ENCODE measurements around the gene WDR43.

Gene WDR43

DNA sequence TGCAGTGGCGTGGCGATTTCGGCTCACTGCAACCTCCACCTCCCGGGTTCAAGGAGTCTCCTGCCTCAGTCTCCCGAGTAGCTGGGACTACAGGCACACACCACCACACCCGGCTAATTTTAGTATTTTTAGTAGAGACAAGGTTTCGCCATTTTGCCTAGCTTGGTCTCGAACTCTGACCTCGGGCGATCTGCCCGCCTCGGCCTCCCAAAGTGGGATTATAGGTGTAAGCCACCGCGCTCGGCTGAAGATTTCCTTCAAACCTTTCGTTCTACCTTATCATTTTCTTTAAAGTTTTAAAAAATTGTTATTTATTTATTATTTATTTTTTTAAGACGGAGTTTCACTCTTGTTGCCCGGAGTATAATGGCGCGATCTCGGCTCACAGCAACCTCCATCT is 979 bp upstream of the WDR43 start:
- no peak overlapping the region for H3K4me3 ChIP-seq
- TF ChIP-seq POLR2AphosphoS5 (IDR thresholded peaks at IDR 0.05; ENCODE audit: borderline replicate concordance, low read depth, low read length) = no peak
- TF ChIP-seq FOXP2 (optimal IDR thresholded peaks at IDR 0.05; ENCODE audit: control extremely low read depth, extremely low read length, insufficient read depth) = no peak
- no peak for TF ChIP-seq EZH2 (IDR thresholded peaks at IDR 0.05)

GRCh38 chr2:28895189-28895893 is 874 bp downstream of the WDR43 start:
- DNase-seq (ENCODE audit: low read depth, low spot score) = no peak
- Histone ChIP-seq H3K9me3 (ENCODE audit: low read depth, low read length) (no peaks in the 10 kb centered on the region), H3K36me3 (ENCODE audit: insufficient read depth, low read length) (peaks cover 31% of the 10 kb centered on the region), H3K9ac (ENCODE audit: insufficient read length) (peak overlapping the region; percentile 99), H3K4me3 (peak overlapping the region; percentile 99), H3K27ac (peak overlapping the region; percentile 82)
- TF ChIP-seq POLR2AphosphoS5 (IDR thresholded peaks at IDR 0.05; ENCODE audit: borderline replicate concordance, low read depth, low read length) = no peak; the same call in 1 of the 2 replicates
- no peak for TF ChIP-seq FOXP2 (optimal IDR thresholded peaks at IDR 0.05; ENCODE audit: control extremely low read depth, extremely low read length, insufficient read depth)
- TF ChIP-seq EZH2 (IDR thresholded peaks at IDR 0.05) = no peak

More for the DNA sequence above, 979 bp upstream of the WDR43 start:
- DNase-seq (ENCODE audit: low read depth, low spot score) = no peak
- Histone ChIP-seq H3K9ac (ENCODE audit: insufficient read length) (no peak overlapping the region), H3K27ac (no peak overlapping the region), H3K9me3 (ENCODE audit: low read depth, low read length) (no peaks in the 10 kb centered on the region), H3K36me3 (ENCODE audit: insufficient read depth, low read length) (peaks cover 25% of the 10 kb centered on the region)

DNA sequence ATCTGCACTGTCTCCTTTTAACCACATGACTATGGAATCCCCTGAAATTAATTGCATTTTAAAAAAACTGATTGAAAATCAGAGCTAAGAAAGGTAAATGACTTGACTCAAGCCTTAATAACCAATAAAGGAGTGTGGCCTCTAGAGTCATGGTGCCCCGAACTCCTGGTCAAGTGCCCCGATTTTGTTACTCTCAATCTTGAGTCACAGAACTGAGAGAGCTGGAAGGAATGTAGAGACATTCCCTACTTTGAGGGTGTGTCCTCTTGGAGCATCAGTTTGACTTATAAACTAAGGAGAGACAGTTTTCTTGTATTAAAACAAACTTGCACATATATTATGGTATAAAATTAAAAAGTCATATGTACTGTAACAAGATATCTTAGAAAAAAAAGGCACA is 2.4 kb downstream of the WDR43 start:
- H3K9me3 ChIP-seq (ENCODE audit: low read depth, low read length) = no peaks in the 10 kb centered on the region
- no peak for DNase-seq (ENCODE audit: low read depth, low spot score)
- H3K9ac ChIP-seq (ENCODE audit: insufficient read length) = peak overlapping the region; percentile 99
- peak overlapping the region; percentile 99 for H3K4me3 ChIP-seq
- no peak overlapping the region for H3K27ac ChIP-seq
- TF ChIP-seq POLR2AphosphoS5 (IDR thresholded peaks at IDR 0.05; ENCODE audit: borderline replicate concordance, low read depth, low read length) (no peak), FOXP2 (optimal IDR thresholded peaks at IDR 0.05; ENCODE audit: control extremely low read depth, extremely low read length, insufficient read depth) (no peak), EZH2 (IDR thresholded peaks at IDR 0.05) (no peak)
- H3K36me3 ChIP-seq (ENCODE audit: insufficient read depth, low read length) = peaks cover 43% of the 10 kb centered on the region

DNA sequence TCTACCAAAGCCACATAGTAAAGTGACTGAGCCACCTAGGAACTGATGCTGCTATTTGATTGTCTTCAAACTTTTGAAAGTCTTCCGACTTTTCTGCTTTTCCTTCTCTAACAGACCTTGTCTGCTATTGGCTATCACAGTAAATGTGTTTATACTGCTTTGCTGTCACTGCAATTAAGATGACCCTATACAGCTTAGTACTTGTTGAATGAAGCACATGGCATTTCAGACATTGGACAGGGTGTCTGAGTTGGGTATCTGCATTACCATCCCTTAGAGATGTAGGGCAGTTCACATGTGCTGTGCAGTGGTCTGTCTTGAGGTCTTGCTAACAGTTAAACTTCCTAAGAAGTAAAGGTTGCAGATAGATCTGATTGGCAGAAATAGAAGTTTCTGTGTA is 3.6 kb downstream of the WDR43 start:
- no peak for TF ChIP-seq FOXP2 (optimal IDR thresholded peaks at IDR 0.05; ENCODE audit: control extremely low read depth, extremely low read length, insufficient read depth)
- no peak for TF ChIP-seq POLR2AphosphoS5 (IDR thresholded peaks at IDR 0.05; ENCODE audit: borderline replicate concordance, low read depth, low read length)
- no peak for TF ChIP-seq EZH2 (IDR thresholded peaks at IDR 0.05)
- Histone ChIP-seq H3K9ac (ENCODE audit: insufficient read length) (no peak overlapping the region), H3K27ac (peak overlapping the region; percentile 4; the same call in 1 of the 2 replicates), H3K4me3 (peak overlapping the region; percentile 7), H3K9me3 (ENCODE audit: low read depth, low read length) (no peaks in the 10 kb centered on the region), H3K36me3 (ENCODE audit: insufficient read depth, low read length) (peaks cover 55% of the 10 kb centered on the region)
- DNase-seq (ENCODE audit: low read depth, low spot score) = no peak

DNA sequence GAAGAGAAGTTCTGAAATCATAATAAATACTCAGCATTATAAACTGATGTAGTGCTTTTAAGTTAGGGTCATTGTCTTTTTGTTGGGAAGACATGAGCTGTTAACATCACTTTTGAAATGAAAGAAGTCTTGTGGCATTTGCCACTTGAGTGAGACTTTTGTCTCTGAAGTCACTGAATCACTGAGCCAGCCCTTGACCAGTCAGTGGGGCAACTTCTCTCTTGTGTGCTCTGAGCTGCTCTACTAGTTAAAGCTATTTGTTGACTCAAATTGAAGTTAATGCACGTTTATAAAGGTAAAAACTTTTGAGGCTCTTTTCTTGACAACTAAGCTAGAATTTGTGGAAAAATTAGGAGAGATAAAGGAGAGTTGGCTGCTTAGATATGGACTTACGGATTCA is 6.7 kb downstream of the WDR43 start:
- Histone ChIP-seq H3K9me3 (ENCODE audit: low read depth, low read length) (no peaks in the 10 kb centered on the region), H3K36me3 (ENCODE audit: insufficient read depth, low read length) (peaks cover 75% of the 10 kb centered on the region), H3K27ac (no peak overlapping the region), H3K9ac (ENCODE audit: insufficient read length) (no peak overlapping the region), H3K4me3 (no peak overlapping the region)
- no peak for DNase-seq (ENCODE audit: low read depth, low spot score)
- TF ChIP-seq EZH2 (IDR thresholded peaks at IDR 0.05) (no peak), POLR2AphosphoS5 (IDR thresholded peaks at IDR 0.05; ENCODE audit: borderline replicate concordance, low read depth, low read length) (no peak)

GRCh38 chr2:28901841-28902240 is 7.4 kb downstream of the WDR43 start:
- Histone ChIP-seq H3K9me3 (ENCODE audit: low read depth, low read length) (no peaks in the 10 kb centered on the region), H3K9ac (ENCODE audit: insufficient read length) (no peak overlapping the region), H3K36me3 (ENCODE audit: insufficient read depth, low read length) (peaks cover 76% of the 10 kb centered on the region), H3K4me3 (no peak overlapping the region), H3K27ac (no peak overlapping the region)
- no peak for DNase-seq (ENCODE audit: low read depth, low spot score)
- TF ChIP-seq POLR2AphosphoS5 (IDR thresholded peaks at IDR 0.05; ENCODE audit: borderline replicate concordance, low read depth, low read length) (no peak), EZH2 (IDR thresholded peaks at IDR 0.05) (no peak), FOXP2 (optimal IDR thresholded peaks at IDR 0.05; ENCODE audit: control extremely low read depth, extremely low read length, insufficient read depth) (no peak)

GRCh38 chr2:28902584-28902983 is 8.1 kb downstream of the WDR43 start:
- no peak overlapping the region for H3K27ac ChIP-seq
- no peak overlapping the region for H3K4me3 ChIP-seq
- DNase-seq (ENCODE audit: low read depth, low spot score) = no peak
- TF ChIP-seq POLR2AphosphoS5 (IDR thresholded peaks at IDR 0.05; ENCODE audit: borderline replicate concordance, low read depth, low read length) (no peak), FOXP2 (optimal IDR thresholded peaks at IDR 0.05; ENCODE audit: control extremely low read depth, extremely low read length, insufficient read depth) (no peak), EZH2 (IDR thresholded peaks at IDR 0.05) (no peak)
- H3K36me3 ChIP-seq (ENCODE audit: insufficient read depth, low read length) = peaks cover 77% of the 10 kb centered on the region
- H3K9ac ChIP-seq (ENCODE audit: insufficient read length) = no peak overlapping the region
- no peaks in the 10 kb centered on the region for H3K9me3 ChIP-seq (ENCODE audit: low read depth, low read length)

- Histone ChIP-seq H3K4me3 (no peak overlapping the region), H3K36me3 (ENCODE audit: insufficient read depth, low read length) (peaks cover 89% of the 10 kb centered on the region), H3K27ac (no peak overlapping the region), H3K9ac (ENCODE audit: insufficient read length) (no peak overlapping the region), H3K9me3 (ENCODE audit: low read depth, low read length) (no peaks in the 10 kb centered on the region)
- no peak for TF ChIP-seq POLR2AphosphoS5 (IDR thresholded peaks at IDR 0.05; ENCODE audit: borderline replicate concordance, low read depth, low read length)
- TF ChIP-seq EZH2 (IDR thresholded peaks at IDR 0.05) = no peak
- no peak for TF ChIP-seq FOXP2 (optimal IDR thresholded peaks at IDR 0.05; ENCODE audit: control extremely low read depth, extremely low read length, insufficient read depth)
- no peak for DNase-seq (ENCODE audit: low read depth, low spot score)
Observed at GRCh38 chr2:28904295-28904694, 9.8 kb downstream of the WDR43 start.
